ENCODE measurements around the gene PBX4.

Gene PBX4

DNA sequence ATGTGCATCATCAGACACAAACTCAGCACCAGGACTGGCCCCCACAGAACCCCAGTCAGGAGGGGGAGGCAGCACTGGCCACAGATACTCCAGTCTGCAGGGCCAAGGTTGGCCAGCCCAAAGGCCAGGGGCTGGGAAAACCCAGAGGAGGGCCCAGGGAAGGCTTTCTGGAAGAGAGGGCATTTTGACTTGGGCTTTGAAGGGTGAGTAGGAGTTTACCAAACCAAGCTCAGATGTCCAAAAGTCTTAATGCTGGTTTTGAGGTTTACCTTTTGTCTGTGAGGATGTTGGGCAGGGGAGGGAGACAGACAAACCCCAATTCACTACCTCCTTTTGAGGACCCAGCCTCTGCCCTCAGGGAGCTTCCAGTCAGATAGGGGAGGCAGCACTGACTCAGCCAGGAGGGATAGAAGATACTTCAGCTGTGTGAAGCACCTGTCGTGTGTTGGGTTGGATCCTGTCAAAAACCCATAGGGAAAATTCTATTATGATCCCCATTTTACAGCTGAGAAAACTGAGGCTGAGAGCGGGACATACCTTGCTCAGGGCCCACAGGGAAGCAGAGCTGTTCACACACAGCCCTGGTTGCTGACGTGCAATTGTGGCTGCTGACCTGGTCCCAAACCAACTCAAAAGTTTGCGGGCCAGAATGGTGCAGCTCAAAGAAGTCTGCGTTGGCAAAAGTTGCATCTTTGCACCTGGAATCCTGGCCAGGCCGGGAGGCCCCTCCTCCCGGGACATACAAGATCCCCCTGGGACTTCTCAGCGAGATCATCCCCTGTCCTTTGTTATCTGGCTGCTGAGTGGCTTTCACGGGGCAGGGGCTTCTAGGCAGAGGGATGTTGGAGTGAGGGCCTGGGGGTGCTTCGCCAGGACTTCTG is 67.3 kb downstream of the PBX4 start:
- peaks cover 5% of the 10 kb centered on the region for H3K27me3 Mint-ChIP-seq (ENCODE audit: low read depth)
- H3K27ac Mint-ChIP-seq = peak overlapping the region in 1 of 3 experiments; percentile 66
- no peaks in the 10 kb centered on the region for H3K36me3 Mint-ChIP-seq (ENCODE audit: low read depth)
- TF ChIP-seq, protein P1, sequence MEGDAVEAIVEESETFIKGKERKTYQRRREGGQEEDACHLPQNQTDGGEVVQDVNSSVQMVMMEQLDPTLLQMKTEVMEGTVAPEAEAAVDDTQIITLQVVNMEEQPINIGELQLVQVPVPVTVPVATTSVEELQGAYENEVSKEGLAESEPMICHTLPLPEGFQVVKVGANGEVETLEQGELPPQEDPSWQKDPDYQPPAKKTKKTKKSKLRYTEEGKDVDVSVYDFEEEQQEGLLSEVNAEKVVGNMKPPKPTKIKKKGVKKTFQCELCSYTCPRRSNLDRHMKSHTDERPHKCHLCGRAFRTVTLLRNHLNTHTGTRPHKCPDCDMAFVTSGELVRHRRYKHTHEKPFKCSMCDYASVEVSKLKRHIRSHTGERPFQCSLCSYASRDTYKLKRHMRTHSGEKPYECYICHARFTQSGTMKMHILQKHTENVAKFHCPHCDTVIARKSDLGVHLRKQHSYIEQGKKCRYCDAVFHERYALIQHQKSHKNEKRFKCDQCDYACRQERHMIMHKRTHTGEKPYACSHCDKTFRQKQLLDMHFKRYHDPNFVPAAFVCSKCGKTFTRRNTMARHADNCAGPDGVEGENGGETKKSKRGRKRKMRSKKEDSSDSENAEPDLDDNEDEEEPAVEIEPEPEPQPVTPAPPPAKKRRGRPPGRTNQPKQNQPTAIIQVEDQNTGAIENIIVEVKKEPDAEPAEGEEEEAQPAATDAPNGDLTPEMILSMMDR (IDR thresholded peaks at IDR 0.05; ENCODE audit: unreplicated experiment in 3 of 3) = no peak
- no peaks in the 10 kb centered on the region for H3K9me3 Mint-ChIP-seq
- peaks cover 16% of the 10 kb centered on the region for H3K4me1 Mint-ChIP-seq
- H3K4me3 Mint-ChIP-seq = no peak overlapping the region

DNA sequence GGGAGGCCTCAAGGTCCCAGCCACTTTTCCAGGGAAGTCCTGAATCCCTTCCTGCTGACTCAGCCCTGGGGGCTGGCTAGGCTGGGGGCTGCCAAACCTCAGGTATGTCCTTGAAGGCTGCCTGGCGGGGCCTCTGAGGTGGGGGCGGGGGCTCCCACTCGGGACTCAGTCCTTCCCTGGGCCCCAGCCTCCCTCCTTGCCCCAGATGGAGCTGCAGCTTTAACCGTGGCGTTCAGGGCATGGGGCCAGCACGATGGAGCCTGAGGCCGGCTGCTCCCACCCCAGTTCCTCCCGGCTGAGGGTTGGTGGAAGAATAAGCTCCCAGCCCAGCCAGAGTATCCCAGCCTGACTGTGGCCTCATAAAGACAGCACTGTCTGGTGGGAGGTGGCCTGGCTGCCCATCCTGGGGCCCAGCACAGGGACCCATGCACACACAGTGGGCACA is 68.0 kb downstream of the PBX4 start:
- Mint-ChIP-seq H3K4me1 (peaks cover 16% of the 10 kb centered on the region), H3K36me3 (ENCODE audit: low read depth) (no peaks in the 10 kb centered on the region), H3K27me3 (ENCODE audit: low read depth) (peaks cover 5% of the 10 kb centered on the region), H3K9me3 (no peaks in the 10 kb centered on the region), H3K4me3 (no peak overlapping the region), H3K27ac (peak overlapping the region in 1 of 3 experiments; percentile 66)
- TF ChIP-seq, protein P1 (IDR thresholded peaks at IDR 0.05; ENCODE audit: unreplicated experiment in 3 of 3) = no peak

DNA sequence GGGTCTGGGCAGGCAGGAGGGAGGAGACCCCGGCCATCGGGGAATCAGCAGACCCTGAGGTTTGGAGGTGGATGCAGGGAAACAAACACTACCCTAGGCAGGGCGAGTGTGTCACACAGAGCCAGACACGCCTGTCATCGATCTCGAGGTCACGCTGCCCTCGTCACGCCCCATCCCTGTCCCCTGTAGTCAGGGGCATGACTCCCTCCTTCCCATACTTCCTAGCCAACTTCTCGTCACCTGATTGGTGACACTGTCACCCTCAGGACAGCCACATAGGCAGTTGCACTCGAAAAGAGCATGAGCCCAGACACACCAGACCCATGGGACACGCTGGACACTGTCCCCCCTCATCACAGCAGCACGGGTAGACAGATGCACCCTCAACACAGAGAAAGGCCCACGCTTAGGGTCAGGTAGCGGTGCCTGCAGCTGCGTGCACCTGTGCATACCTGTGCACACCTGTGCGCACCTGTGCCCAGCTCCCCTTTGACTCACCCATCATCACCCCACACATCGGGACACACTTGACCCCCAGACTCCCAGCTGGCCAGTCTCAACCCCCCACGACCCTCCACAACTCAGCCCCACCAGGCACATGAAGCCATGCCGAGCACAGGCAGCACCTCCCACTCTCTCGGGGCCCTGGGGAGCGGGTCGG is 68.6 kb downstream of the PBX4 start:
- Mint-ChIP-seq H3K4me3 (no peak overlapping the region), H3K27ac (peak overlapping the region in 2 of 3 experiments; percentile 26 to 42), H3K27me3 (ENCODE audit: low read depth) (peaks cover 5% of the 10 kb centered on the region), H3K4me1 (peaks cover 16% of the 10 kb centered on the region), H3K9me3 (no peaks in the 10 kb centered on the region), H3K36me3 (ENCODE audit: low read depth) (no peaks in the 10 kb centered on the region)
- TF ChIP-seq, protein P1 (IDR thresholded peaks at IDR 0.05; ENCODE audit: unreplicated experiment in 3 of 3) = no peak

DNA sequence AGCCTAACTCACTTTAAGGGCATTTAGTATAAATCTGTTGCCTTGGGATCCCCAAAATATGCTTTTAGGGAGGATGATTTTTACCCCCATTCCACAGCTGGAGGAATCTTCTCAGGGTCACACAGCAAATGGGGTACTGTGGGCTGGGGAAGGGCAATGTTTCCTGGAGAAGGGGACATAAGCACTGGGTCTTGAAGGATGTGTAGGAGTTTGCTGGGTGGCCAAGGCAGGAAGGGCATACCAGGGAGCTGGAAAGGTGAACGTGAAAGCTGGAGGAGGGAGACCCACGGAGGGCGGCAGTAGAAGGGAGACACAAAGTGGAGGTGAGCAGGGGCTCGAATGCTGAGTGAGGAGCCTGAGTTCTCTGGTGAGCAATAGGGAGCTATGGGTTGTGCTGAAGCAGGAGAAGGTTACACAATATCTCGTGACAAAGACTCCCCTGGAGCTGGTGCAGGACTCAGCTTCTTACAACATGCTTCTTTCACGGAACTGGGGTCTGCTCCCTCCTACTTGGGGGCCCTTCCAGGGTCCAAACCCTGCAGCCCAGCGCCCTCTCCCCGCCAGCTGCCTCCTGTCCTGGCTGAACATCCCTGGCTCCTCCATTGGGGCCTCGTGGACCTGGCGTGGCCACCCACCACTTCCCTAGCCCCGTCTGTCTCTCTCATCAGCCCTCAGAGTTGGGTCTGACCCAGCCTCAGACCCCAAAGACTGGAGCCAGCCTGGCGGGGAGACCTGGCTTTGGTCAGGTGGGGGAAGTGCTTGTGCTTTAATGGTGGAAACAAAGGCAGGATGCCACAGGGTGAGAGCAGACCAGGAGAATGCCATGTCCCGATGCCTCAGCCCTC is 69.3 kb downstream of the PBX4 start:
- TF ChIP-seq, protein P1 (IDR thresholded peaks at IDR 0.05; ENCODE audit: unreplicated experiment in 3 of 3) = no peak
- H3K4me1 Mint-ChIP-seq = peaks cover 16% of the 10 kb centered on the region
- peak overlapping the region in 2 of 3 experiments; percentile 8 to 26 for H3K27ac Mint-ChIP-seq
- H3K4me3 Mint-ChIP-seq = no peak overlapping the region
- H3K27me3 Mint-ChIP-seq (ENCODE audit: low read depth) = peaks cover 5% of the 10 kb centered on the region
- H3K9me3 Mint-ChIP-seq = no peaks in the 10 kb centered on the region
- no peaks in the 10 kb centered on the region for H3K36me3 Mint-ChIP-seq (ENCODE audit: low read depth)

DNA sequence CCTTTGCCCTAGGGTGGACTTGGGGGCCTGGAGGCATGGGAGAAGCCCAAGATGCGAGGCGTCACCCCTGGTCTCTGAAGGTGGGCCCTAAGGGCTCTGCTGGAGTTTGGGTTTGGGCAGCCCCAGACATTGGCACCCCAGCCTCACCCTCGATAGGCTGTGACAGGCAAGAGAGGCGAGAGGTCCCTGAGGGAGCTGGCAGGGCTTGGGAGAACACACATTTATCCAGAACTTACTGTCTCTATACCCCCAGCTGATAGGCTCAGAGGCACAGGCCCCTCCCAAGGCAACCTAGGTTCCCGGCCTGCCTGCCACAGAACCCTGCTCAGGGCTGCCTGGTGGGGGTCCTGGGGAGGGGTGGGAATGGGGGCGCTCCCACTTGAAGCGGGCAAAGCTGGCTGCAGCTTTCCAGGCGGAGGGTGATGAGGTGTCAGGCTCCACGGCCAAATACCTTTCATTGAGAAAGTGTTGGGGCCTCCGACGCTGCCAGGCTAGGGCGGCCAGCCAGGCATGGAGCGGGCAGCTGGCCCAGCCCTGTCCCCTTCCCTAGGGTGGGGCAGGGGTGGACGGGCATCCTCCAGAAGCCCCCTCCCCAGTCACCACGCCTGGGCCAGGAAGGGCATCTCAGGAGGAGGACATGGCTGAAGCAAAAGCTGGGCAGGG is 70.7 kb downstream of the PBX4 start:
- TF ChIP-seq, protein P1 (IDR thresholded peaks at IDR 0.05; ENCODE audit: unreplicated experiment in 3 of 3) = no peak
- Mint-ChIP-seq H3K36me3 (ENCODE audit: low read depth) (no peaks in the 10 kb centered on the region), H3K27me3 (ENCODE audit: low read depth) (peaks cover 5% of the 10 kb centered on the region), H3K4me1 (peaks cover 16% of the 10 kb centered on the region), H3K9me3 (no peaks in the 10 kb centered on the region), H3K4me3 (no peak overlapping the region), H3K27ac (no peak overlapping the region)

Measured in nephron (organoid).